ENCODE results near the gene SMARCE1. TPM values are rescaled to one million over a fixed set of nuclear protein-coding genes. Genes with fewer than 3 reads are reported as not detected.

Gene SMARCE1
- total RNA-seq, 1 donor from 2014 or later: 89.5 TPM

GRCh38 chr17:40615068-40615840, 32.4 kb downstream of the SMARCE1 start:
- DNase-seq (ENCODE audit: low read depth): peak; percentile 22
- Histone ChIP-seq H3K4me1 (ENCODE audit: insufficient read depth, low read length) (no peaks in the 10 kb centered on the region), H2AFZ (ENCODE audit: low read depth, low read length) (no peak overlapping the region), H3K27ac (ENCODE audit: low read depth, low read length) (no peak overlapping the region), H4K20me1 (ENCODE audit: insufficient read depth, low read length) (no peaks in the 10 kb centered on the region), H3K9me3 (ENCODE audit: insufficient read depth, low read depth, low read length) (no peaks in the 10 kb centered on the region), H3K36me3 (ENCODE audit: insufficient read depth, low read length) (no peaks in the 10 kb centered on the region), H3K4me2 (ENCODE audit: low read length) (no peak overlapping the region), H3K79me2 (ENCODE audit: insufficient read depth, low read length) (no peaks in the 10 kb centered on the region), H3K27me3 (ENCODE audit: insufficient read depth, low read length) (peaks cover 21% of the 10 kb centered on the region), H3K4me3 (ENCODE audit: insufficient read depth, low read depth, low read length) (no peak overlapping the region), H3K9ac (ENCODE audit: low read length) (no peak overlapping the region)
- peak; percentile 37 for TF ChIP-seq CTCF (IDR thresholded peaks at IDR 0.05; ENCODE audit: insufficient read depth, low read depth, low read length)
- TF ChIP-seq EZH2 (IDR thresholded peaks at IDR 0.05; ENCODE audit: insufficient read depth, low read length): no peak
- Mint-ChIP-seq H3K4me1 (ENCODE audit: low read depth, unreplicated experiment) (peaks cover 2% of the 10 kb centered on the region), H3K27me3 (ENCODE audit: low read depth, unreplicated experiment) (peaks cover 46% of the 10 kb centered on the region), H3K36me3 (ENCODE audit: low read depth, unreplicated experiment) (peaks cover 1% of the 10 kb centered on the region), H3K27ac (ENCODE audit: unreplicated experiment) (no peak overlapping the region), H3K4me3 (ENCODE audit: unreplicated experiment) (no peak overlapping the region), H3K9me3 (ENCODE audit: unreplicated experiment) (peaks cover 4% of the 10 kb centered on the region)
- no peak for FAIRE-seq

- Histone ChIP-seq H3K79me2 (ENCODE audit: insufficient read depth, low read length) (no peaks in the 10 kb centered on the region), H4K20me1 (ENCODE audit: insufficient read depth, low read length) (no peaks in the 10 kb centered on the region), H3K4me2 (ENCODE audit: low read length) (no peak overlapping the region), H3K9ac (ENCODE audit: low read length) (no peak overlapping the region), H3K9me3 (ENCODE audit: insufficient read depth, low read depth, low read length) (no peaks in the 10 kb centered on the region), H2AFZ (ENCODE audit: low read depth, low read length) (no peak overlapping the region), H3K36me3 (ENCODE audit: insufficient read depth, low read length) (no peaks in the 10 kb centered on the region), H3K27ac (ENCODE audit: low read depth, low read length) (no peak overlapping the region), H3K27me3 (ENCODE audit: insufficient read depth, low read length) (peaks cover 23% of the 10 kb centered on the region), H3K4me3 (ENCODE audit: insufficient read depth, low read depth, low read length) (no peak overlapping the region), H3K4me1 (ENCODE audit: insufficient read depth, low read length) (no peaks in the 10 kb centered on the region)
- Mint-ChIP-seq H3K9me3 (ENCODE audit: unreplicated experiment) (peaks cover 5% of the 10 kb centered on the region), H3K27ac (ENCODE audit: unreplicated experiment) (no peak overlapping the region), H3K36me3 (ENCODE audit: low read depth, unreplicated experiment) (peaks cover 1% of the 10 kb centered on the region), H3K4me3 (ENCODE audit: unreplicated experiment) (no peak overlapping the region), H3K27me3 (ENCODE audit: low read depth, unreplicated experiment) (peaks cover 44% of the 10 kb centered on the region), H3K4me1 (ENCODE audit: low read depth, unreplicated experiment) (peaks cover 2% of the 10 kb centered on the region)
- no peak for FAIRE-seq
- DNase-seq (ENCODE audit: low read depth): no peak
- TF ChIP-seq EZH2 (IDR thresholded peaks at IDR 0.05; ENCODE audit: insufficient read depth, low read length) (no peak), CTCF (IDR thresholded peaks at IDR 0.05; ENCODE audit: insufficient read depth, low read depth, low read length) (no peak)
Measured at GRCh38 chr17:40614431-40615067, 33.1 kb downstream of the SMARCE1 start.
